IMR-90 (cell line): ENCODE data around the gene PLCG2. TPM values are rescaled to one million over a fixed set of nuclear protein-coding genes. Genes with fewer than 3 reads are reported as not detected.

Experiments used
- ATAC-seq: fragments of 200-7000 bp; cut with Tn5 transposase; 2 replicates; pipeline ENCODE4 v1.9.1; 2020; ENCODE audit warnings: low read depth, mild to moderate bottlenecking, moderate library complexity
- BruUV-seq: library from RNA; stranded (reverse); fragments of 400-500 nt; replicated peaks from 2 replicates; lab custom pipeline; 2021; lab: Mats Ljungman, UMichigan
- CTCF ChIA-PET: fragments of 300-600 bp; formaldehyde crosslinking; extraction: SDS; loops from one replicate; lab custom pipeline; 2021; ENCODE audit warnings: antibody characterized with exemption; lab: Yijun Ruan, JAX
- POLR2A ChIA-PET: fragments of 300-600 bp; sonication (Branson Sonifier 250); formaldehyde crosslinking; loops from one replicate; lab custom pipeline; 2022; ENCODE audit warnings: antibody characterized with exemption; ENCODE audit not compliant: unreplicated experiment; lab: Charles Lee
- DNase-seq: peaks from one replicate; pipeline ENCODE4 v3.0.0; 2013
- H2AFZ ChIP-seq: replicated peaks from 2 replicates; pipeline ENCODE3; 2013; ENCODE audit warnings: low read length, mild to moderate bottlenecking; ENCODE audit not compliant: poor library complexity
- H2AK5ac ChIP-seq: 2 replicates; pipeline ENCODE4 v1.6.1; 2013; ENCODE audit warnings: low read depth, low read length, inconsistent platforms
- H2AK9ac ChIP-seq: replicated peaks from 2 replicates; pipeline ENCODE3; 2013; ENCODE audit warnings: mild to moderate bottlenecking, low read depth, low read length, moderate library complexity; ENCODE audit not compliant: poor library complexity
- H2BK120ac ChIP-seq: 2 replicates; pipeline ENCODE4 v1.6.1; 2013; ENCODE audit warnings: low read depth, low read length, inconsistent platforms
- H2BK15ac ChIP-seq: 3 replicates; pipeline ENCODE4 v1.6.1; 2013; ENCODE audit warnings: low read depth, low read length, inconsistent platforms
- H2BK20ac ChIP-seq: 2 replicates; pipeline ENCODE4 v1.6.1; 2013; ENCODE audit warnings: low read depth, mild to moderate bottlenecking, inconsistent platforms, low read length, moderate library complexity
- H2BK5ac ChIP-seq: 2 replicates; pipeline ENCODE4 v1.6.1; 2013; ENCODE audit warnings: mild to moderate bottlenecking, low read depth, low read length, inconsistent platforms; ENCODE audit not compliant: poor library complexity, severe bottlenecking
- H3K14ac ChIP-seq: replicated peaks from 2 replicates; pipeline ENCODE4 v1.6.1; 2013; ENCODE audit warnings: low read depth, low read length, inconsistent platforms
- H3K18ac ChIP-seq: 2 replicates; pipeline ENCODE4 v1.6.1; 2013; ENCODE audit warnings: low read depth, low read length, control low read depth
- H3K23ac ChIP-seq: 2 replicates; pipeline ENCODE4 v1.6.1; 2013; ENCODE audit warnings: low read depth, low read length, inconsistent platforms
- H3K27ac ChIP-seq: 2 replicates; pipeline ENCODE4 v1.5.1; 2013; ENCODE audit warnings: mild to moderate bottlenecking, control low read depth, low read length; ENCODE audit not compliant: insufficient read depth
- H3K27me3 ChIP-seq: 2 replicates; pipeline ENCODE4 v1.6.1; 2013; ENCODE audit warnings: low read length; ENCODE audit not compliant: control insufficient read depth, insufficient read depth
- H3K36me3 ChIP-seq: 2 replicates; pipeline ENCODE4 v1.6.1; 2013; ENCODE audit warnings: low read length, mixed read lengths; ENCODE audit not compliant: control insufficient read depth, insufficient read depth
- H3K4ac ChIP-seq: 2 replicates; pipeline ENCODE4 v1.6.1; 2013; ENCODE audit warnings: low read depth, low read length, inconsistent platforms
- H3K4me1 ChIP-seq: 2 replicates; pipeline ENCODE4 v1.6.1; 2013; ENCODE audit warnings: low read length, mixed read lengths; ENCODE audit not compliant: control insufficient read depth, insufficient read depth
- H3K4me2 ChIP-seq: 2 replicates; pipeline ENCODE4 v1.6.1; 2013; ENCODE audit warnings: low read depth, mild to moderate bottlenecking, control low read depth, low read length, moderate library complexity
- H3K4me3 ChIP-seq: 2 replicates; pipeline ENCODE4 v1.5.1; 2013; ENCODE audit warnings: low read depth, mild to moderate bottlenecking, control low read depth, low read length, moderate library complexity; ENCODE audit not compliant: insufficient read depth
- H3K56ac ChIP-seq: 2 replicates; pipeline ENCODE4 v1.6.1; 2013; ENCODE audit warnings: low read length, inconsistent platforms; ENCODE audit not compliant: insufficient read depth; ENCODE audit errors: extremely low read depth
- H3K79me1 ChIP-seq, 2 experiments: 2 replicates each; pipeline ENCODE4 v1.6.1; 2013; ENCODE audit warnings: low read length in 2 of 2, inconsistent platforms in 1 of 2, low read depth in 1 of 2
- H3K9ac ChIP-seq: 2 replicates; pipeline ENCODE4 v1.6.1; 2013; ENCODE audit warnings: low read depth, low read length, control low read depth
- H3K9me1 ChIP-seq: 2 replicates; pipeline ENCODE4 v1.6.1; 2013; ENCODE audit warnings: low read length, inconsistent platforms; ENCODE audit not compliant: insufficient read depth
- H3K9me3 ChIP-seq: 2 replicates; pipeline ENCODE4 v1.6.1; 2013; ENCODE audit warnings: low read length; ENCODE audit not compliant: control insufficient read depth, insufficient read depth
- H4K20me1 ChIP-seq: 2 replicates; pipeline ENCODE4 v1.6.1; 2013; ENCODE audit warnings: low read length, inconsistent platforms; ENCODE audit not compliant: insufficient read depth
- H4K5ac ChIP-seq: 2 replicates; pipeline ENCODE4 v1.6.1; 2013; ENCODE audit warnings: mild to moderate bottlenecking, low read depth, low read length, control low read depth
- H4K8ac ChIP-seq, 2 experiments: 2 replicates each; pipeline ENCODE4 v1.6.1; 2013; ENCODE audit warnings: low read depth in 2 of 2, low read length in 2 of 2, control low read depth in 1 of 2, inconsistent platforms in 1 of 2
- H4K91ac ChIP-seq: 2 replicates; pipeline ENCODE4 v1.6.1; 2013; ENCODE audit warnings: low read depth, low read length, inconsistent platforms; ENCODE audit not compliant: insufficient read depth
- BHLHE40 ChIP-seq: fragments of 150-350 bp; IDR thresholded peaks from 2 replicates; pipeline ENCODE4 v1.6.1; 2016; ENCODE audit warnings: mild to moderate bottlenecking, low read depth, low read length
- CHD1 ChIP-seq: IDR thresholded peaks from 2 replicates; pipeline ENCODE4 v1.6.1; 2012; ENCODE audit warnings: low read depth, low read length, improper control_type of control experiment
- FOS ChIP-seq: fragments of 150-350 bp; IDR thresholded peaks from 2 replicates; pipeline ENCODE4 v1.6.1; 2016; ENCODE audit warnings: low read depth, low read length
- MAFK ChIP-seq: IDR thresholded peaks from 2 replicates; pipeline ENCODE4 v1.6.1; 2012; ENCODE audit warnings: low read depth, low read length, improper control_type of control experiment
- MAZ ChIP-seq: IDR thresholded peaks from 2 replicates; pipeline ENCODE4 v1.6.1; 2012; ENCODE audit warnings: low read depth, mild to moderate bottlenecking, low read length, improper control_type of control experiment, moderate library complexity, borderline replicate concordance
- MXI1 ChIP-seq: IDR thresholded peaks from 2 replicates; pipeline ENCODE4 v1.6.1; 2012; ENCODE audit warnings: low read depth, mild to moderate bottlenecking, low read length, moderate library complexity, borderline replicate concordance
- POLR2A ChIP-seq: IDR thresholded peaks from 2 replicates; pipeline ENCODE4 v1.6.1; 2012; ENCODE audit warnings: mild to moderate bottlenecking, low read depth, low read length
- RCOR1 ChIP-seq: IDR thresholded peaks from 2 replicates; pipeline ENCODE4 v1.6.1; 2012; ENCODE audit warnings: mild to moderate bottlenecking, low read length, improper control_type of control experiment; ENCODE audit not compliant: insufficient replicate concordance
- RFX5 ChIP-seq: IDR thresholded peaks from 2 replicates; pipeline ENCODE4 v1.8.0; 2012; ENCODE audit warnings: low read depth, mild to moderate bottlenecking, low read length, moderate library complexity
- SMC3 ChIP-seq: fragments of 150-350 bp; IDR thresholded peaks from 2 replicates; pipeline ENCODE4 v1.6.1; 2016; ENCODE audit warnings: low read depth, mild to moderate bottlenecking, antibody characterized with exemption, low read length, moderate library complexity
- WGBS, 2 experiments: methylation state at CpG; one replicate each; pipeline versions ENCODE4 v1.1.5 to v1.1.7; 2013; ENCODE audit warnings: missing lambda C conversion rate in 2 of 2; ENCODE audit not compliant: insufficient read length in 1 of 2; ENCODE audit errors: extremely low coverage in 2 of 2; 5-methylcytosine and 5-hydroxymethylcytosine counted together
- dilution Hi-C: fragments of 300-500 bp; cut with HindIII; formaldehyde crosslinking; loops from one replicate; pipeline ENCODE4 v1.14.3; 2018; ENCODE audit warnings: low sequenced_read_pairs; ENCODE audit not compliant: unreplicated experiment
- in situ Hi-C: fragments of 300-500 bp; cut with MboI; formaldehyde crosslinking; loops from 3 replicates; pipeline ENCODE4 v1.14.3; 2019; ENCODE audit warnings: low sequenced_read_pairs, inconsistent platforms, mixed read lengths
- intact Hi-C: fragments of 100-400 bp; cut with micrococcal nuclease; formaldehyde crosslinking; loops from 2 replicates; pipeline ENCODE4 v1.10.0; 2022
- polyA plus RNA-seq, 3 experiments: library from polyadenylated mRNA; depleted of rRNA; stranded (reverse); fragments of >200 nt; gene quantifications; 2 replicates each; pipeline ENCODE4 v1.2.3, GENCODE V29; 2012; ENCODE audit warnings: low replicate concordance in 1 of 3
- total RNA-seq: library from RNA; depleted of rRNA; stranded (reverse); fragments of >200 nt; gene quantifications from 2 replicates; pipeline ENCODE4 v1.2.3, GENCODE V29; 2012
- TF ChIP-seq, protein P1 (sequence below): conservative IDR thresholded peaks from 2 replicates; pipeline ENCODE4 v1.5.1; 2012; ENCODE audit warnings: mild to moderate bottlenecking, low read depth, low read length, improper control_type of control experiment

The PLCG2 gene
- total and polyA plus RNA-seq, 2 of the 4 experiments (the other 2 are of a cell fraction), result 0.14 to 0.18 TPM

DNA sequence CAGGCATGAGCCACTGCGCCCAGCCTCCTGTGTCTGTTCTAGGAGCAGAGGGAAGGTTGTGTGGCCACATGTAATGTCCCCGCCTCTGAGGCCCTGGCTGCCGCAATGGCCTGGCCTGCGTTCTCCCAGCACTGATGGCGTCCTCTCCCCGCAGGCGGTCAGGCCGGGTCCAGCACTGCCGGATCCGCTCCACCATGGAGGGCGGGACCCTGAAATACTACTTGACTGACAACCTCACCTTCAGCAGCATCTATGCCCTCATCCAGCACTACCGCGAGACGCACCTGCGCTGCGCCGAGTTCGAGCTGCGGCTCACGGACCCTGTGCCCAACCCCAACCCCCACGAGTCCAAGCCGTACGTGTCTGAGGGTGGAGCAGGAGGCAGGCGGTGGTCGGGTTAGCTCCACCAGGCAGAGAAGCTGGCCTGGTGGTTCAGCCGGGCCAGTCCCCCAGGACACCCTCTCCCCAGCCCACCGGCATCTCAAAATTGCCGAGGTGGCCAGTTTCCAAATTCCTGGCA, 131.3 kb downstream of the PLCG2 start:
- dilution Hi-C loops (no loop called here), in situ Hi-C loops (no loop called here), intact Hi-C loops (no loop called here)
- Histone ChIP-seq H3K36me3 (no peaks in the 10 kb centered on the region), H3K9me3 (0 out of 2 replicates have a peak, but pooled peaks cover 2% of the 10 kb centered on the region), H3K23ac (no peak overlapping the region), H3K4me3 (no peak overlapping the region), H2AFZ (peak overlapping the region; percentile 21), H3K27me3 (peaks cover 2% of the 10 kb centered on the region; the same call in 1 of the 2 replicates), H3K79me1 (no peaks in the 10 kb centered on the region), H3K56ac (no peak overlapping the region), H3K14ac (no peak overlapping the region), H3K18ac (no peak overlapping the region), H2AK9ac (no peak overlapping the region), H2AK5ac (no peak overlapping the region), H2BK15ac (no peak overlapping the region), H3K27ac (no peak overlapping the region), H4K20me1 (no peaks in the 10 kb centered on the region), H3K4me1 (no peaks in the 10 kb centered on the region), H2BK120ac (no peak overlapping the region), H4K5ac (no peak overlapping the region), H4K8ac (no peak overlapping the region), H3K4ac (no peak overlapping the region), H3K9ac (no peak overlapping the region), H3K4me2 (no peak overlapping the region), H2BK5ac (no peak overlapping the region), H3K9me1 (no peaks in the 10 kb centered on the region), H2BK20ac (no peak overlapping the region), H4K91ac (no peak overlapping the region)
- DNase-seq (no peak), ATAC-seq (no peak)
- POLR2A ChIA-PET, result no interaction called here
- 90% methylated on average over 2 of the region's 28 CpGs; no CpG with 5 or more reads in 1 of the 2 experiments for WGBS, 2 experiments
- CTCF ChIA-PET, result no interaction called here
- TF ChIP-seq BHLHE40, result no peak
- TF ChIP-seq FOS, result no peak
- no peak for TF ChIP-seq MAZ
- no peak for TF ChIP-seq MXI1
- TF ChIP-seq SMC3, result no peak
- no peak for TF ChIP-seq POLR2A
- no peak for TF ChIP-seq MAFK
- TF ChIP-seq, protein P1, sequence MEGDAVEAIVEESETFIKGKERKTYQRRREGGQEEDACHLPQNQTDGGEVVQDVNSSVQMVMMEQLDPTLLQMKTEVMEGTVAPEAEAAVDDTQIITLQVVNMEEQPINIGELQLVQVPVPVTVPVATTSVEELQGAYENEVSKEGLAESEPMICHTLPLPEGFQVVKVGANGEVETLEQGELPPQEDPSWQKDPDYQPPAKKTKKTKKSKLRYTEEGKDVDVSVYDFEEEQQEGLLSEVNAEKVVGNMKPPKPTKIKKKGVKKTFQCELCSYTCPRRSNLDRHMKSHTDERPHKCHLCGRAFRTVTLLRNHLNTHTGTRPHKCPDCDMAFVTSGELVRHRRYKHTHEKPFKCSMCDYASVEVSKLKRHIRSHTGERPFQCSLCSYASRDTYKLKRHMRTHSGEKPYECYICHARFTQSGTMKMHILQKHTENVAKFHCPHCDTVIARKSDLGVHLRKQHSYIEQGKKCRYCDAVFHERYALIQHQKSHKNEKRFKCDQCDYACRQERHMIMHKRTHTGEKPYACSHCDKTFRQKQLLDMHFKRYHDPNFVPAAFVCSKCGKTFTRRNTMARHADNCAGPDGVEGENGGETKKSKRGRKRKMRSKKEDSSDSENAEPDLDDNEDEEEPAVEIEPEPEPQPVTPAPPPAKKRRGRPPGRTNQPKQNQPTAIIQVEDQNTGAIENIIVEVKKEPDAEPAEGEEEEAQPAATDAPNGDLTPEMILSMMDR, result no peak
- no peak for TF ChIP-seq RFX5
- TF ChIP-seq RCOR1, result no peak
- TF ChIP-seq CHD1, result no peak
- BruUV-seq, result no TSS peak
